Ureter (tissue), 1 donor: Measurements from ENCODE around the gene COL9A3. TPM values are rescaled to one million over a fixed set of nuclear protein-coding genes. Genes with fewer than 3 reads are reported as not detected.

Experiments used
- DNase-seq: peaks from one replicate; pipeline ENCODE4 v3.0.0-alpha.2; 2020; ENCODE audit warnings: low spot score
- total RNA-seq: library from RNA; stranded (reverse); gene quantifications from one replicate; pipeline ENCODE4 v1.2.4, GENCODE V29; 2023
- donor health status: DM: yes; HTN: yes; CAD: no.

The COL9A3 gene
- total RNA-seq, 1 donor from 2014 or later: 5.1 TPM

DNA sequence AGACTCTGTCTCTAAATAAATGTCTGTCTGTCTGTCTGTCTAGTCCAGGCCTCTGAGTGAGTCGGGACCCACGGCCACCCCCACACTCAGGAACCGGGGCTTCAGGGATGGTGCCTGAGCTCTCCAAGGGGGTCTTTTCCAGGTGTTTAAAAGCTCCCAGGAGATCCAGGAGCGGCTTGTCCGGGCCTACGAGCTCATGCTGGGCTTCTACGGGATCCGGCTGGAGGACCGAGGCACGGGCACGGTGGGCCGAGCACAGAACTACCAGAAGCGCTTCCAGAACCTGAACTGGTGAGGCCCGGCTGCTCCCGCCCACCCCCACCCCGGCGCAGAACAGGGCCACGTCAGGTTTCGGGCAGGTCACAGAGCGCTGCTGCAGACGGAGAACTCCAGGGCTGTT is 5.5 kb upstream of the COL9A3 start:
- no peak for DNase-seq

GRCh38 chr20:62811720-62812119 is 5.1 kb upstream of the COL9A3 start:
- no peak for DNase-seq

DNA sequence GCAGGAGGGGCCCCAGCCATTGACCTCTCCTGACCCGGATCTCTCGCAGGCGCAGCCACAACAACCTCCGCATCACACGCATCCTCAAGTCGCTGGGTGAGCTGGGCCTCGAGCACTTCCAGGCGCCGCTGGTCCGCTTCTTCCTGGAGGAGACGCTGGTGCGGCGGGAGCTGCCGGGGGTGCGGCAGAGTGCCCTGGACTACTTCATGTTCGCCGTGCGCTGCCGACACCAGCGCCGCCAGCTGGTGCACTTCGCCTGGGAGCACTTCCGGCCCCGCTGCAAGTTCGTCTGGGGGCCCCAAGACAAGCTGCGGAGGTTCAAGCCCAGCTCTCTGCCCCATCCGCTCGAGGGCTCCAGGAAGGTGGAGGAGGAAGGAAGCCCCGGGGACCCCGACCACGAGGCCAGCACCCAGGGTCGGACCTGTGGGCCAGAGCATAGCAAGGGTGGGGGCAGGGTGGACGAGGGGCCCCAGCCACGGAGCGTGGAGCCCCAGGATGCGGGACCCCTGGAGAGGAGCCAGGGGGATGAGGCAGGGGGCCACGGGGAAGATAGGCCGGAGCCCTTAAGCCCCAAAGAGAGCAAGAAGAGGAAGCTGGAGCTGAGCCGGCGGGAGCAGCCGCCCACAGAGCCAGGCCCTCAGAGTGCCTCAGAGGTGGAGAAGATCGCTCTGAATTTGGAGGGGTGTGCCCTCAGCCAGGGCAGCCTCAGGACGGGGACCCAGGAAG is 4.5 kb upstream of the COL9A3 start:
- DNase-seq: no peak

GRCh38 chr20:62812907-62813200 is 4.0 kb upstream of the COL9A3 start:
- DNase-seq: no peak

- DNase-seq: no peak
These were observed 3.3 kb upstream of the COL9A3 start for GRCh38 chr20:62813588-62813987.

DNA sequence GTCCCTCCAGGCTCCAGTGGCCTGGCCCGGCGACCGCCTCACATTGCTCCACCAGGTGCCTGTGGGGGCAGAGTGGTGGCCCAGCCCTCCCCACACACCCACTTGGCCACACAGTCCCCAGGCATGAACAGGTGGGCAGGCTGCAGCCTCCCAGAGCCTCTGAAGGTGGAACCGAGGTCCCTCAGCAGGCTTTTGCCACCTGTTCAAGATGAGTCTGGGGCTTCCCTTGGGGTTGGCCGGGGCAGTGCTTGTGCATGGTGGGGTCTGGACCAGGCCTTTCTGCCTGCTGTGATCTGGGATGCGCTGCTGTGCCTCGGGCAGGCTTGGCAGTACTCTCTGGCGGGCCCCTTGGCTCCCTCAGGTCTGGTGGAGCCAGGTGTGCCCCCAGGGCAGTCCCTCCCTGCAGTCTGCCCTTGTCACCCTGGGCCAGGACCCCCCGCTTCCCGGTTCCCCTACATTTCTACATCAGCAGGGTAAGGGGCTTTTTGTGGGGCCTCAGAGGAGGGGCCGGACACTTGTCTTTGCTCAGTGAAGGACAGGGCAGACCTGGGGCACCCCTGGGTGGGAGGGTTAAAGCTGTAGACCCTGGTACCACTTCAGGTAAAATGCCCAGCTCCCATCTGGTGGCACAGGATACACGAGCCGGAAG is 2.7 kb upstream of the COL9A3 start:
- no peak for DNase-seq

GRCh38 chr20:62814709-62815065 is 2.2 kb upstream of the COL9A3 start:
- no peak for DNase-seq

- no peak for DNase-seq
These were observed 1.5 kb upstream of the COL9A3 start for GRCh38 chr20:62815066-62815991.

GRCh38 chr20:62816031-62816883 is 593 bp upstream of the COL9A3 start:
- no peak for DNase-seq

DNA sequence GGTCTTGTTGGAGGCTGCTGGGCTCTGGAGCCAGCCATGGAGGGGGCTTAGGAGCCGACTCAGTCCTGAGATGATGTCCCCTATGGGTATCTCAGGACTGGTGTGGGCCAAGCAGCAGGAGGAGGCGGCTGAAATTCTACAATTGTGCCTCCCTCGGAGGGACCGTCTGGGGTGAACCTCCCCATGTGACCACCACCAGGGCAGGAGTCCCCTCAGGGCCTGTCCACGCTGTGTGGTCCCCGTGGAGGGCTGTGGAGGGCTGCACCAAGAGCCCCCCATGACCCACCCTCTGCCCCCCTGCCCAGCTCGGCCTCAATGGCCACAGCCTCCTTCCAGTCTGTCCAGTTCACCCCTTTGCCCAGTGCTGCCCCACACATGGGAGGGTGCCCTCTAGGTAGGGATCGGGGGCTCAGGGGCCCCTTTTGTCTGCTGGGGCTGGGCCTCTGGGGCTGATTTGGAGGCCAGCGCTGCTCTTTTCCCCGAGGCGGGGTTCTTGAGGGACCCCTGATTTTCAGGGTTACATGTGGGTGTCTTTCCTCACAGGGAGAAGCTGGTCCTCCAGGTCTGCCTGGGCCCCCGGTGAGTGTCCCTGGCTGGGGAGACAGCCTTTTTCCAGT is 1.2 kb downstream of the COL9A3 start:
- DNase-seq: no peak

GRCh38 chr20:62818592-62819493 is 2.0 kb downstream of the COL9A3 start:
- peak; percentile 77 for DNase-seq

DNA sequence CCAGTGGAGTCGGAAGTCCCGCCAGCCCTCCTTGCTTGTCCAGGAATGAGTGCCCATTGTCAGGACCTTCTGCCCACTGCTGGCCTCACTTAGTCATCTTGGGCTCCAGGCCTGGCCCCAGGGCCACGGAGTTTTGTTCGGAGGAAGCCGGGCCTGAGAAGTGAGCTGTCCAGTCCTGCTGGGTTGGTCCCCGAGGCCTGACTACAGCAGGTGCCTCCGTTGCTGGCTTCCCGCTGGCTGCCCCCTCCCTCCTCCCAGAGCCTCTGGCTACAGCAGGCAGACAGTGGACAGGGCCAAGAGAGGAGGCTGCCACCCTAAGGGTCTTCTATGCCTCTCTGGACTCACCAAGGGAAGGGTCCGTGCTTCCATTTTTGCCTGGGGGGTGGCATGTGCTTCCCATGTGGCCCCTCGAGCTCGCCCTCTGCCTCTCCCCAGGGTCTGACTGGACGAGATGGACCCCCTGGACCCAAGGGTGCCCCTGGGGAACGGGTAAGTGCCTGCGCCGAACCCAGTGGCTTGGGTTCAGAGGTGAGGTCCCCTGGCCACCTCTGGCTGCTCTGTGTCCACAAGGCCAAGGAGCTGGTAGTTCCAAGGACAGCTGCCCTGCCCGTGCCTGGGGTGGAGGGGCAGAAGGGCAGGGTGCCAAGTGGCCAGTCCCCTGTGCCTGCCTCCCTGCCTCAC is 2.8 kb downstream of the COL9A3 start:
- DNase-seq: no peak

GRCh38 chr20:62820208-62820961 is 3.5 kb downstream of the COL9A3 start:
- DNase-seq: no peak

DNA sequence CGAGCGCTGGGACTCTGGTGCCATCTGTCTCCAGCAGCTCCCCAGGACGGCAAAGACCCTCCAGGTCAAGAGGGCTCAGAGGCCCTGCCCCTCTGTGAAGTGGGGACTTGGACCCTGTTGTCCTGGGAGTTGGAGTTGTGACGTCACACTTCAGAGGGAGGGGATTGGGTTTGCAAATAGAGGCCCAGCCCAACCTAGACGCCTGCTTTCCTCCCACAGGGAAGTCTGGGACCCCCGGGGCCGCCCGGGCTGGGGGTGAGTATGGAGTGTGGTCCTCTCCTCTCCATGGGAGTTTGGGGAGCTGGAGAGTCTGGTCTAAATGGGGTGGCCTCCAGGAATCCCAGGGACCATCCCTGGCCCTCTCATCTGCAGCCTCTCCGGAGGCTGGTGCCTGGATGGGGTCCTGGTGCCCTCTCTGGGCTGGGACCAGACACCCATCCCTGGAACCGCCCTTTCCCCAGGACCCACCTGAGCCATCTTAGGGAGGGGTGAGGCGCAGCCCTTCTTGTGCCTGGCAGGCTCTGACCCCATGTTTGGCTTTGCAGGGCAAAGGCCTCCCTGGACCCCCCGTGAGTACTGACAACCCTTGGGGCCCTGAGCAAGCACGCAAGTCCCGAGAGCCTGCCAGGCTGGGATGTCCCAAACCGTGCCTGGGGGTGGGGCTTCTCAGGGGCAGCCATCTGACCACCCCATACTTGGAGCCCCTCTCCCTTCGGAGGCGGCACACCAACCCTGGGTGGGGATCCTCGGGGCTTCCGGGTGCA is 4.3 kb downstream of the COL9A3 start:
- DNase-seq: no peak

DNA sequence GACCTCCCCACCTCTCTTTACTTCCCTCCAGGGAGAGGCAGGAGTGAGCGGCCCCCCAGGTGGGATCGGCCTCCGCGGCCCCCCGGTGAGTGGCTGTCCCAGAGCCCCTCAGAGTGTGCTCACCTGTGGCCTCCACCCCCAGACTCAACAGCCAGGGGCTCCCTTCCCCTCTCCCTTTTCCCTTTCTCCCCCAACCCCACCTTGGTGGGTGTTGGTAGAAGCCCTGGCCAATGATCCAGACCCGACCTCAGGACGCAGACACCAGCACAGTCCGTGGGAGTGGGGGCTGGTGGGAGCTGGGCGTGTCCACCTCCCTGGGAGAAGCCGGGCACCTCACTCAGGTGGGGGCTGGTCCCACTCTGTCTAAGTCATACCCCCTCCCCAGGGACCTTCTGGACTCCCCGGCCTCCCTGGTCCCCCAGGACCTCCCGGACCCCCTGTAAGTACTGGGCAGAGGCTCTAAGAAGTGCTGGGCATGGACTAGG is 4.9 kb downstream of the COL9A3 start:
- DNase-seq: no peak

DNA sequence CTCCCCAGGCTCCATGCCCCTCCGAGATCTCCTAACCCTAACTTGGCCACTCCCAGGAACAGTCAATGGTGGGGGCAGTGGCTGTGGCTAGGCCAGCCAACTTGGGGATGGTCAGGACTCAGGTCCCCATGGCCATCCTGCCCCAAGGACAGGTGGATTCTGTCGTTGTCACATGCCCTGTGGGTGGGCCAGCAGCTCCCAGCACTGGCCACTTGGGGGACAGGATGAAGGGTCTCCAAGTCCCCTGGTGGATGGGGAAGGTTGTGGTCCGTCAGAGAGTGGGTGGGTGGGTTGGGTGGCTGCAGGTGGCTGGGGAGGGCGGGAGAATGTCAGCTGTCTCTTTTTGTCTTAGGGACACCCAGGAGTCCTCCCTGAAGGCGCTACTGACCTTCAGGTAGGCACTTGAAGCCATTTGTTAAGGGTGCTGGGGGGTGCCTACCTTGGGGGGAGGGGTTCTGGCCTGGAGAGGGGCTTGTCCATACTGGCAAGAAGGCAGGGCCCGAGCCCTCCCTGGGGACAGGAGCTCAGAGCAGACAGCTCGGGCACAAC is 5.5 kb downstream of the COL9A3 start:
- DNase-seq: no peak

DNA sequence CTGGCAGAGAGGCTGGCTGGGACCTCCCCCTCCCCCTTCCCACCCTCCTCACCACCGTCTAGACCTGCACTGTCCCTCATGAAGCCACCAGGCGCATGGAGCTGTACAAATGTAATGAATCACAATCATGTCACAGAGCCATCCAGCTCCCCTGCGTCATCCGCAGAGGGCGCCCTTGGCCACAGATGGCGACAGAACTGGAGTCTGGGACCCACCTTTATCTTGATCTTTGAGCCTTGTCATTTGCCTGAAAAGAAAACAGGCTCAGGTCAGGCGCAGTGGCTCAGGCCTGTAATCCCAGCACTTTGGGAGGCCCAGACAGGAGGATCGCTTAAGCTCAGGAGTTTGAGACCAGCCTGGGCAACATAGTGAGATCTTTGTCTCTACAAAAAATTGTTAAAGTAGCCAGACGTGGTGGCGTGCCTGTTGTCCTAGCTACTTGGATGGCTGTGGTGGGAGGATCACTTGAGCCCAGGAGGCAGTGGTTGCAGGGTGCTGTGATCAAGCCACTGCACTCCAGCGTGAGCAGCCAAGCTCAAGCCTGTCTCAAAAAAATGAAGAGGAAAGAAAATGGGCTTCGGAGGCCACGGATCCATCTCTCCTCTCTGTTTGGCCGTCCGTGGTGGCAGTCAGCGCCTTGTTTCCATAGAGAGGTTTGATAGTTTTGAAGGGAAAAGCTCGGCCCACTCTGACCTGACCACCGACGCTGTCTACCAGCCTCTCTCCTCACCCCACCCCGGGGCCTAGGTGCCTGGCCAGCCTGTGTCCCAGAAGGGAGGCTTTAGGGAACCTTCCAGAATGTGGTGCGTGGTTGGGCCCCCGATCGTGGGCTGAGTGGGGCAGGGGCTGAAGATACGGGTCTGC is 6.2 kb downstream of the COL9A3 start:
- no peak for DNase-seq
